Measurements from ENCODE around the gene PDE10A. TPM values are rescaled to one million over a fixed set of nuclear protein-coding genes. Genes with fewer than 3 reads are reported as not detected.

Gene PDE10A
- total and polyA plus RNA-seq, 9 of the 15 experiments (the other 6 are each of a cell fraction or from before 2014, with no cell fraction given) = 0.04 TPM; not detected in 8

DNA sequence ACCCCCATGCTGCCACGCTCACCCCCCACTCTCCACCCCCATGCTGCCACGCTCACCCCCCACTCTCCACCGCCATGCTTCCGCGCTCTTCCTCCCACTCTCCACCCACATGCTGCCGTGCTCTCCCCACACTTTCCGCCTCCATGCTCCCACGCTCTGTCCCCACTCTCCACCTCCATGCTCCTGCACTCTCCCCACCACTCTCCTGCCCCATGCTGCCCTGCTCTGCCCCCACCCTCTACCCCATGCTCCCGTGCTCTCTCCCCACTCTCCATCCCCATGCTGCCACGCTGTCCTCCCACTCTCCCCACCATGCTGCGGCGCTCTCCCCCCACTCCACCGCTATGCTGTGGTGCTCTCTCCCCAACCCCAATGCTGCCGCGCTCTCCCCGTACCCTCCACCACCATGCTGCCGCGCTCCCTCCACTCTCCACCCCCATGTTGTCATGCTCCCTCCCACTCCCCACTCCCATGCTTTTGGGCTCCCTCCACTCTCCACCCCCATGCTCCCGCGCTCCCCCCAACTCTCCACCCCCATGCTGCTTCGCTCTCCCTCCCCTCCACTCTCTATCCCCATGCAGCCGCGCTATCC is 46.0 kb upstream of the PDE10A start:
- Histone ChIP-seq H3K4me1 (replicated peaks in 1 of 2; ENCODE audit: control insufficient read depth in 2 of 2, insufficient read depth in 2 of 2, low read length in 2 of 2) (no peaks in the 10 kb centered on the region), H3K27me3 (ENCODE audit: control insufficient read depth in 2 of 2, insufficient read depth in 2 of 2, low read length in 2 of 2) (peaks cover 18 to 51% of the 10 kb centered on the region in 2 experiments; a peak in 4 of 5 replicates), H4K20me1 (replicated peaks; ENCODE audit: control insufficient read depth, insufficient read depth, low read length) (0 out of 2 replicates have a peak, but pooled peaks cover 2% of the 10 kb centered on the region), H3K4me2 (ENCODE audit: insufficient read depth, low read length) (no peak overlapping the region), H3K9me1 (ENCODE audit: control insufficient read depth, insufficient read depth, low read length) (no peaks in the 10 kb centered on the region), H3K9ac (ENCODE audit: insufficient read depth in 1 of 2, low read depth in 2 of 2, low read length in 2 of 2) (no peak overlapping the region), H3K4me3 (no peak overlapping the region), H3K36me3 (ENCODE audit: control insufficient read depth, insufficient read depth, low read length) (no peaks in the 10 kb centered on the region), H3K27ac (ENCODE audit: extremely low read depth, low read depth, low read length) (no peak overlapping the region), H3K9me3 (replicated peaks; ENCODE audit: control insufficient read depth, insufficient read depth, low read depth, low read length) (no peaks in the 10 kb centered on the region; the same call in 1 of the 2 replicates), H3K79me2 (ENCODE audit: control insufficient read depth, insufficient read depth, low read length) (no peaks in the 10 kb centered on the region), H2AFZ (ENCODE audit: low read depth, low read length) (no peak overlapping the region)
- ChIA-PET POLR2A (no interaction called here), CTCF (ENCODE audit: low intra/inter-chr PET ratio) (no interaction called here)
- FAIRE-seq (no peak), DNase-seq (ENCODE audit: extremely low read depth in 1 of 4, low spot score in 3 of 4) (no peak), ATAC-seq (no peak)
- no peak for TF ChIP-seq EP400 (IDR thresholded peaks at IDR 0.05)
- no TSS peak for BruUV-seq (replicated peaks)
- WGBS (ENCODE audit: insufficient coverage, low coverage, missing lambda C conversion rate) = 2% methylated on average over 17 of the region's 23 CpGs
- intact Hi-C loops (cut with micrococcal nuclease) = no loop called here
- in situ Hi-C loops (cut with MboI) = no loop called here

- no TSS peak for BruUV-seq (replicated peaks)
- H3K9me3 ChIP-seq (replicated peaks; ENCODE audit: control insufficient read depth, insufficient read depth, low read depth, low read length) = no peaks in the 10 kb centered on the region; the same call in 1 of the 2 replicates
- H3K27me3 ChIP-seq (ENCODE audit: control insufficient read depth in 2 of 2, insufficient read depth in 2 of 2, low read length in 2 of 2) = peaks cover 13 to 46% of the 10 kb centered on the region in 2 experiments; a peak in 4 of 5 replicates
- peak; percentile 30; the same call in 2 of the 3 replicates for ATAC-seq
- no peak overlapping the region for H3K4me2 ChIP-seq (ENCODE audit: insufficient read depth, low read length)
- DNase-seq (ENCODE audit: extremely low read depth in 1 of 4, low spot score in 3 of 4) = no peak
- intact Hi-C loops (cut with micrococcal nuclease) = no loop called here
- 2% methylated on average over 13 of the region's 14 CpGs for WGBS (ENCODE audit: insufficient coverage, low coverage, missing lambda C conversion rate)
- ChIA-PET CTCF (ENCODE audit: low intra/inter-chr PET ratio) (no interaction called here), POLR2A (no interaction called here)
- peak; percentile 59 for FAIRE-seq
- no peak overlapping the region for H3K27ac ChIP-seq (ENCODE audit: extremely low read depth, low read depth, low read length)
- H3K4me3 ChIP-seq = no peak overlapping the region
- no peak overlapping the region for H3K9ac ChIP-seq (ENCODE audit: insufficient read depth in 1 of 2, low read depth in 2 of 2, low read length in 2 of 2)
- 0 out of 2 replicates have a peak, but pooled peaks cover 2% of the 10 kb centered on the region for H4K20me1 ChIP-seq (replicated peaks; ENCODE audit: control insufficient read depth, insufficient read depth, low read length)
- H3K4me1 ChIP-seq (replicated peaks in 1 of 2; ENCODE audit: control insufficient read depth in 2 of 2, insufficient read depth in 2 of 2, low read length in 2 of 2) = no peaks in the 10 kb centered on the region
- no peaks in the 10 kb centered on the region for H3K9me1 ChIP-seq (ENCODE audit: control insufficient read depth, insufficient read depth, low read length)
- TF ChIP-seq MIER1 (IDR thresholded peaks at IDR 0.05; ENCODE audit: low read depth) (no peak), OTX1 (CRISPR knock-in tag; IDR thresholded peaks at IDR 0.05) (peak; percentile 23; the same call in 1 of the 2 replicates)
- no peaks in the 10 kb centered on the region for H3K36me3 ChIP-seq (ENCODE audit: control insufficient read depth, insufficient read depth, low read length)
- no peak overlapping the region for H2AFZ ChIP-seq (ENCODE audit: low read depth, low read length)
- no peaks in the 10 kb centered on the region for H3K79me2 ChIP-seq (ENCODE audit: control insufficient read depth, insufficient read depth, low read length)
- in situ Hi-C loops (cut with MboI) = no loop called here
These were observed 44.2 kb upstream of the PDE10A start for GRCh38 chr6:165707067-165707853.
